K562 (cell line): ENCODE data around the gene SNX9. TPM values are rescaled to one million over a fixed set of nuclear protein-coding genes. Genes with fewer than 3 reads are reported as not detected.

Source experiments
- ATF7 ChIP-seq: fragments of 450-650 bp; IDR thresholded peaks from 2 replicates; pipeline ENCODE4 v1.7.1; 2014; ENCODE audit warnings: mild to moderate bottlenecking, moderate library complexity
- BCLAF1 ChIP-seq, 2 experiments: fragments of 450-650 bp in 1 of 2; IDR thresholded peaks; 2 replicates each; pipeline ENCODE4 v1.6.1; 2011 to 2017; ENCODE audit warnings: low read depth in 2 of 2, antibody characterized with exemption in 1 of 2, borderline replicate concordance in 1 of 2, low read length in 1 of 2, mild to moderate bottlenecking in 1 of 2, mixed read lengths in 1 of 2; ENCODE audit not compliant: control insufficient read depth in 1 of 2
- CBFA2T3 ChIP-seq: fragments of 450-650 bp; IDR thresholded peaks from 2 replicates; pipeline ENCODE4 v1.6.1; 2017
- EP300 ChIP-seq: IDR thresholded peaks from 2 replicates; pipeline ENCODE4 v1.6.1; 2012; ENCODE audit warnings: low read length, improper control_type of control experiment
- ETV1 ChIP-seq: fragments of 450-650 bp; conservative IDR thresholded peaks from 2 replicates; pipeline ENCODE4 v1.6.1; 2016; ENCODE audit warnings: missing genetic modification characterization, control low read depth, low read depth, missing compliant biosample characterization
- ETV5 ChIP-seq: sonication (generic); formaldehyde crosslinking; IDR thresholded peaks from 2 replicates; pipeline ENCODE4 v1.4.0; 2020; ENCODE audit warnings: low read depth, mild to moderate bottlenecking, missing genetic modification reagents
- FOXK1 ChIP-seq: sonication (generic); formaldehyde crosslinking; IDR thresholded peaks from 2 replicates; pipeline ENCODE4 v1.8.0; 2022; ENCODE audit warnings: missing genetic modification reagents, mild to moderate bottlenecking, borderline replicate concordance
- HMG20B ChIP-seq: fragments of 250-450 bp; sonication (Bioruptor Pico); IDR thresholded peaks from 2 replicates; pipeline ENCODE4 v1.5.0; 2021; ENCODE audit warnings: mild to moderate bottlenecking
- MCM7 ChIP-seq, 2 experiments: fragments of 450-650 bp; IDR thresholded peaks; 2 replicates each; pipeline ENCODE4 v1.6.1; 2016 to 2018
- MITF ChIP-seq: IDR thresholded peaks from 2 replicates; pipeline ENCODE4 v1.6.1; 2014; ENCODE audit warnings: antibody characterized with exemption
- NONO ChIP-seq, 2 experiments: fragments of 200-400 bp in 1 of 2; fragments of 450-650 bp in 1 of 2; formaldehyde crosslinking in 1 of 2; IDR thresholded peaks; 2 replicates each; pipeline ENCODE4 v1.6.1; 2017; ENCODE audit warnings: low read depth in 2 of 2, mild to moderate bottlenecking in 2 of 2, moderate library complexity in 2 of 2, low read length in 1 of 2
- RNF219 ChIP-seq: fragments of 250-450 bp; sonication (Bioruptor Pico); IDR thresholded peaks from 2 replicates; pipeline ENCODE4 v1.5.0; 2022; ENCODE audit warnings: mild to moderate bottlenecking
- SIN3A ChIP-seq, 2 experiments: fragments of 150-350 bp in 1 of 2; IDR thresholded peaks; 2 replicates each; pipeline ENCODE4 v1.6.1; 2011 to 2016; ENCODE audit warnings: borderline replicate concordance in 2 of 2, low read depth in 2 of 2, low read length in 2 of 2, mild to moderate bottlenecking in 2 of 2, moderate library complexity in 2 of 2; ENCODE audit not compliant: control insufficient read depth in 1 of 2
- SNIP1 ChIP-seq: fragments of 450-650 bp; IDR thresholded peaks from 2 replicates; pipeline ENCODE4 v1.7.1; 2017; ENCODE audit warnings: low read depth, mild to moderate bottlenecking
- TBP ChIP-seq: optimal IDR thresholded peaks from 2 replicates; pipeline ENCODE3; 2011; ENCODE audit warnings: low read depth, low read length, improper control_type of control experiment
- polyA plus RNA-seq, 8 experiments: library from polyadenylated mRNA; depleted of rRNA in 4 of 8; stranded (reverse) in 5 of 8; unstranded in 3 of 8; fragments of >200 nt; fragmentation: Nextera tagmentation in 2 of 8; fragmentation: Illumina TruSeq in 1 of 8; extraction: Ambion mirVana in 2 of 8; extraction: Trizol in 1 of 8; gene quantifications; 2 replicates each; pipeline versions ENCODE4 v1.2.1 to v1.2.3, GENCODE V29; 2011 to 2014; ENCODE audit warnings: inconsistent platforms in 1 of 8, missing spikeins in 1 of 8
- total RNA-seq, 7 experiments: library from RNA; depleted of rRNA in 6 of 7; stranded (reverse); fragments of >200 nt in 6 of 7; fragmentation: Illumina TruSeq in 2 of 7; extraction: Trizol in 2 of 7; gene quantifications; 2 replicates each; pipeline versions ENCODE4 v1.2.1 to v1.2.3, GENCODE V29; 2011 to 2021; ENCODE audit warnings: low replicate concordance in 1 of 7
- TF ChIP-seq, protein P1 (sequence below): fragments of 200-800 bp; sonication (Bioruptor generic); IDR thresholded peaks from 2 replicates; pipeline ENCODE4 v1.6.1; 2017; ENCODE audit warnings: missing genetic modification characterization, missing compliant biosample characterization

The SNX9 gene
- total and polyA plus RNA-seq, 9 of the 15 experiments (the other 6 are each of a cell fraction or from before 2014, with no cell fraction given), result 6.0 to 81.7 (median 57.1) TPM

DNA sequence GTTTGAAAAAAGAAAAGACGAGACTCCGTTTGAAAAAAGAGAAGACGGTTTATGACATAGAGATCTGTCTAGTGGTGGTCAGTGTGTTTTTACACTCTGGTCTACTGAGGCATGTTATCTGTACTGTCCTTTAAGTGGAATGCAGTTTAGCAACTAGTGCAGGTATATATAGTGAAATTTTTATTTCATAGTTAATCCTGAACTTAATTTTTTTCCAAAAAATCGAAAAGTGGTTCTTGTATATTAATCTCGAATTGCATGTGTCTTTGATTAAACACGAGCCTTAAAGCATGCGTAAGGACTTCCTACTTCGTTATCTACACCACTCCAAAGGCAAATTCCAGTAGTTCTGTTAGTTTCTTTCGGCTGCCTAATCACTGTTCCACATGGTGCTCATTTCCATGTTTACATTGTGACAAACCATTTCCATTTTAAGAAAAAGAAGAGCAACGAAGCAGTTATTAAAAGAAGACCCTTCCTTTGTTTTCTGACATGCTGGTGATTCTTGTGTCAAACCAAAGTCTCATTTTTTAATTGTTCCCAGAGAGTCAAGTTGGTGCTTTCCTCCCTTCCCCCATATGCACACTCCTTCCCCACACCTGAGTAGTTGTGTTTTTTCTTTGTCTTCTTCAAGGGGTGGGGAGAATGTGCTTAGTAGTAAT, 2.3 kb downstream of the SNX9 start (continued):
- peak; percentile 15; the same call in 1 of the 2 replicates for TF ChIP-seq ATF7
- peak; percentile 93 for TF ChIP-seq CBFA2T3
- TF ChIP-seq, protein P1, sequence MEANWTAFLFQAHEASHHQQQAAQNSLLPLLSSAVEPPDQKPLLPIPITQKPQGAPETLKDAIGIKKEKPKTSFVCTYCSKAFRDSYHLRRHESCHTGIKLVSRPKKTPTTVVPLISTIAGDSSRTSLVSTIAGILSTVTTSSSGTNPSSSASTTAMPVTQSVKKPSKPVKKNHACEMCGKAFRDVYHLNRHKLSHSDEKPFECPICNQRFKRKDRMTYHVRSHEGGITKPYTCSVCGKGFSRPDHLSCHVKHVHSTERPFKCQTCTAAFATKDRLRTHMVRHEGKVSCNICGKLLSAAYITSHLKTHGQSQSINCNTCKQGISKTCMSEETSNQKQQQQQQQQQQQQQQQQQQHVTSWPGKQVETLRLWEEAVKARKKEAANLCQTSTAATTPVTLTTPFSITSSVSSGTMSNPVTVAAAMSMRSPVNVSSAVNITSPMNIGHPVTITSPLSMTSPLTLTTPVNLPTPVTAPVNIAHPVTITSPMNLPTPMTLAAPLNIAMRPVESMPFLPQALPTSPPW (CRISPR knock-in tag), result peak; percentile 28; the same call in 1 of the 2 replicates
- TF ChIP-seq RNF219 (CRISPR knock-in tag), result no peak
- 0 out of 4 replicates have a peak, but pooled peaks of 1 of the 2 experiments have one; percentile 44 for TF ChIP-seq MCM7 (IDR thresholded peaks at IDR 0.05)
- TF ChIP-seq HMG20B (CRISPR knock-in tag), result no peak
- TF ChIP-seq BCLAF1 (IDR thresholded peaks at IDR 0.05; ENCODE audit: borderline replicate concordance in 1 of 2, control insufficient read depth in 1 of 2, low read depth in 2 of 2, low read length in 1 of 2), result 0 out of 4 replicates have a peak, but pooled peaks of 1 of the 2 experiments have one; percentile 38
- 0 out of 2 replicates have a peak, but pooled peaks have one; percentile 3 for TF ChIP-seq SNIP1
- peak; percentile 49; the same call in 1 of the 2 replicates for TF ChIP-seq FOXK1 (CRISPR knock-in tag)
- TF ChIP-seq EP300, result peak; percentile 95
- 0 out of 2 replicates have a peak, but pooled peaks have one; percentile 16 for TF ChIP-seq ETV5
- TF ChIP-seq MITF, result peak; percentile 44; the same call in 1 of the 2 replicates
- TF ChIP-seq SIN3A (IDR thresholded peaks at IDR 0.05; ENCODE audit: borderline replicate concordance in 2 of 2, control insufficient read depth in 1 of 2, low read depth in 2 of 2, low read length in 2 of 2), result peak; percentile 42 to 72; a peak in 2 of 4 replicates
- peak; percentile 58 for TF ChIP-seq TBP
- TF ChIP-seq NONO (IDR thresholded peaks at IDR 0.05; ENCODE audit: low read depth in 2 of 2, low read length in 1 of 2), result peak in 1 of 2 experiments; percentile 54; a peak in 1 of 4 replicates
- TF ChIP-seq ETV1 (tag), result no peak
